ENCODE measurements around the gene RSPH3.

- TF ChIP-seq, protein P1, sequence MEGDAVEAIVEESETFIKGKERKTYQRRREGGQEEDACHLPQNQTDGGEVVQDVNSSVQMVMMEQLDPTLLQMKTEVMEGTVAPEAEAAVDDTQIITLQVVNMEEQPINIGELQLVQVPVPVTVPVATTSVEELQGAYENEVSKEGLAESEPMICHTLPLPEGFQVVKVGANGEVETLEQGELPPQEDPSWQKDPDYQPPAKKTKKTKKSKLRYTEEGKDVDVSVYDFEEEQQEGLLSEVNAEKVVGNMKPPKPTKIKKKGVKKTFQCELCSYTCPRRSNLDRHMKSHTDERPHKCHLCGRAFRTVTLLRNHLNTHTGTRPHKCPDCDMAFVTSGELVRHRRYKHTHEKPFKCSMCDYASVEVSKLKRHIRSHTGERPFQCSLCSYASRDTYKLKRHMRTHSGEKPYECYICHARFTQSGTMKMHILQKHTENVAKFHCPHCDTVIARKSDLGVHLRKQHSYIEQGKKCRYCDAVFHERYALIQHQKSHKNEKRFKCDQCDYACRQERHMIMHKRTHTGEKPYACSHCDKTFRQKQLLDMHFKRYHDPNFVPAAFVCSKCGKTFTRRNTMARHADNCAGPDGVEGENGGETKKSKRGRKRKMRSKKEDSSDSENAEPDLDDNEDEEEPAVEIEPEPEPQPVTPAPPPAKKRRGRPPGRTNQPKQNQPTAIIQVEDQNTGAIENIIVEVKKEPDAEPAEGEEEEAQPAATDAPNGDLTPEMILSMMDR (IDR thresholded peaks at IDR 0.05; ENCODE audit: low read depth, low read length, missing input control) = no peak
- TF ChIP-seq EGR1 (IDR thresholded peaks at IDR 0.05; ENCODE audit: low read depth in 2 of 2) (no peak), HNF4G (IDR thresholded peaks at IDR 0.05) (no peak), YY1 (IDR thresholded peaks at IDR 0.05) (no peak), ZBTB33 (IDR thresholded peaks at IDR 0.05) (no peak), RAD21 (IDR thresholded peaks at IDR 0.05) (no peak), HNF4A (conservative IDR thresholded peaks at IDR 0.05) (no peak), REST (IDR thresholded peaks at IDR 0.05) (no peak), NR2F2 (IDR thresholded peaks at IDR 0.05) (no peak), RXRA (IDR thresholded peaks at IDR 0.05) (no peak)
- TF ChIP-seq, protein P2, sequence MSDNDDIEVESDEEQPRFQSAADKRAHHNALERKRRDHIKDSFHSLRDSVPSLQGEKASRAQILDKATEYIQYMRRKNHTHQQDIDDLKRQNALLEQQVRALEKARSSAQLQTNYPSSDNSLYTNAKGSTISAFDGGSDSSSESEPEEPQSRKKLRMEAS (IDR thresholded peaks at IDR 0.05) = no peak
These were observed 12.2 kb upstream of the RSPH3 start for GRCh38 chr6:159012201-159012600.

Data from liver (tissue), 3 donors.